OCI-LY3 (cell line): ENCODE measurements around the gene SLC45A2.
"Not testable (repeated sequence)": the region's sequence is repeated elsewhere in the genome, so short reads cannot be mapped to it uniquely, and the experiment has no call there.

Experiments used
- H2AFZ ChIP-seq: fragments of 200-600, 300-600 bp; shearing (Covaris generic); 2 replicates; pipeline ENCODE4 v1.6.0; 2014; ENCODE audit warnings: antibody characterized with exemption, low read depth, low read length
- H3K27ac ChIP-seq: fragments of 200-600, 300-600 bp; sonication (generic); 2 replicates; pipeline ENCODE4 v1.5.1; 2014; ENCODE audit warnings: mild to moderate bottlenecking, low read length, moderate library complexity, mixed read lengths
- H3K27me3 ChIP-seq: fragments of 200-600, 300-600 bp; sonication (generic); 2 replicates; pipeline ENCODE4 v1.6.1; 2014; ENCODE audit warnings: low read depth, low read length, mixed read lengths
- H3K36me3 ChIP-seq: fragments of 200-600, 300-600 bp; sonication (generic); replicated peaks from 2 replicates; pipeline ENCODE3; 2014; ENCODE audit warnings: low read depth, low read length, mixed read lengths
- H3K4me1 ChIP-seq: fragments of 300-600, 200-600 bp; sonication (generic); 2 replicates; pipeline ENCODE4 v1.6.1; 2014; ENCODE audit warnings: low read length, mixed read lengths
- H3K4me2 ChIP-seq: fragments of 200-600, 300-600 bp; sonication (generic); 2 replicates; pipeline ENCODE4 v1.6.1; 2014; ENCODE audit warnings: low read length, mixed read lengths
- H3K4me3 ChIP-seq: fragments of 300-600, 200-600 bp; sonication (generic); 2 replicates; pipeline ENCODE4 v1.5.1; 2014; ENCODE audit warnings: antibody characterized with exemption, mild to moderate bottlenecking, low read length, moderate library complexity
- H3K79me2 ChIP-seq: fragments of 300-600, 200-600 bp; shearing (Covaris generic); 2 replicates; pipeline ENCODE4 v1.6.1; 2014; ENCODE audit warnings: mild to moderate bottlenecking, low read length, mixed read lengths
- H3K9ac ChIP-seq: fragments of 300-600, 200-600 bp; shearing (Covaris generic); 2 replicates; pipeline ENCODE4 v1.6.0; 2014; ENCODE audit warnings: mild to moderate bottlenecking, low read length, moderate library complexity
- H3K9me3 ChIP-seq: fragments of 200-600, 300-600 bp; shearing (Covaris generic); 2 replicates; pipeline ENCODE4 v1.6.1; 2014; ENCODE audit warnings: low read length, mixed read lengths; ENCODE audit not compliant: insufficient read depth
- H4K20me1 ChIP-seq: fragments of 200-600, 300-600 bp; sonication (generic); 2 replicates; pipeline ENCODE4 v1.6.1; 2016; ENCODE audit warnings: low read length, mixed read lengths; ENCODE audit not compliant: insufficient read depth
- EZH2phosphoT487 ChIP-seq: fragments of 200-600 bp; shearing (Covaris generic); IDR thresholded peaks from 2 replicates; pipeline ENCODE4 v1.6.1; 2018; ENCODE audit warnings: antibody characterized with exemption, mixed run types, low read depth
- TF ChIP-seq, protein P1 (sequence below): fragments of 200-600, 300-600 bp; sonication (generic); IDR thresholded peaks from 2 replicates; pipeline ENCODE4 v1.5.1; 2014; ENCODE audit warnings: antibody characterized with exemption, low read length, low read depth

Gene SLC45A2

DNA sequence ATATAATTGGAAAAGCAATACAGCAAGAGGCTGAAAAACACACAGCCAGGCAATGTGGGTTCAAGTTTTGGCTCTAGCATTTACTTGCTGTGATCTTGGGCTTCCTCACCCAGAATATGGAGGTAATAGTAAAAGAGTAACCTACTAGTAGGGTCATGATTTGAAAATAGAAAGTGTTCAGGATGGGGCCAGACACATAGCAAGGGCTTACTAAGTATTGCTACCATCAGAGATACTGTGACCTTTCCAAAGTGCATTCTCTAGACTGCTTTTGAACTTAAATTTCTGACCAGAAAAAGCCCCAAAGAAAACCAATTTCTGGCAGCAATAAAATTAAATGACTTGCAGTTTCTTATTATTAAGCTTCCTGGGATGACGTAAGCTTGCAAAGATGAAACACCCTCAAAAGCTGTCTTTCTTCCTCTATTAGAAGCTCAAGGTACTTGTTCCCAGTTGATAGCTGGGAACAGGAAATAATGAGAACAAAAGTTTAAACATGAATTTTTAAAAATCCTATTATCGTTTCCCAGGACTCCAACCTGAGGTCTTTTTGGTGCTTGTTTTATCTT lies 20.3 kb downstream of the SLC45A2 start:
- Histone ChIP-seq H4K20me1 (no peaks in the 10 kb centered on the region), H3K27me3 (no peaks in the 10 kb centered on the region), H3K4me1 (peaks cover 12% of the 10 kb centered on the region), H3K27ac (no peak overlapping the region), H3K9me3 (no peaks in the 10 kb centered on the region), H3K36me3 (no peaks in the 10 kb centered on the region), H3K4me3 (no peak overlapping the region), H3K79me2 (no peaks in the 10 kb centered on the region), H2AFZ (no peak overlapping the region; the same call in 1 of the 2 replicates), H3K4me2 (peak overlapping the region; percentile 5; the same call in 1 of the 2 replicates), H3K9ac (no peak overlapping the region)
- TF ChIP-seq, protein P1, sequence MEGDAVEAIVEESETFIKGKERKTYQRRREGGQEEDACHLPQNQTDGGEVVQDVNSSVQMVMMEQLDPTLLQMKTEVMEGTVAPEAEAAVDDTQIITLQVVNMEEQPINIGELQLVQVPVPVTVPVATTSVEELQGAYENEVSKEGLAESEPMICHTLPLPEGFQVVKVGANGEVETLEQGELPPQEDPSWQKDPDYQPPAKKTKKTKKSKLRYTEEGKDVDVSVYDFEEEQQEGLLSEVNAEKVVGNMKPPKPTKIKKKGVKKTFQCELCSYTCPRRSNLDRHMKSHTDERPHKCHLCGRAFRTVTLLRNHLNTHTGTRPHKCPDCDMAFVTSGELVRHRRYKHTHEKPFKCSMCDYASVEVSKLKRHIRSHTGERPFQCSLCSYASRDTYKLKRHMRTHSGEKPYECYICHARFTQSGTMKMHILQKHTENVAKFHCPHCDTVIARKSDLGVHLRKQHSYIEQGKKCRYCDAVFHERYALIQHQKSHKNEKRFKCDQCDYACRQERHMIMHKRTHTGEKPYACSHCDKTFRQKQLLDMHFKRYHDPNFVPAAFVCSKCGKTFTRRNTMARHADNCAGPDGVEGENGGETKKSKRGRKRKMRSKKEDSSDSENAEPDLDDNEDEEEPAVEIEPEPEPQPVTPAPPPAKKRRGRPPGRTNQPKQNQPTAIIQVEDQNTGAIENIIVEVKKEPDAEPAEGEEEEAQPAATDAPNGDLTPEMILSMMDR: no peak
- no peak for TF ChIP-seq EZH2phosphoT487

DNA sequence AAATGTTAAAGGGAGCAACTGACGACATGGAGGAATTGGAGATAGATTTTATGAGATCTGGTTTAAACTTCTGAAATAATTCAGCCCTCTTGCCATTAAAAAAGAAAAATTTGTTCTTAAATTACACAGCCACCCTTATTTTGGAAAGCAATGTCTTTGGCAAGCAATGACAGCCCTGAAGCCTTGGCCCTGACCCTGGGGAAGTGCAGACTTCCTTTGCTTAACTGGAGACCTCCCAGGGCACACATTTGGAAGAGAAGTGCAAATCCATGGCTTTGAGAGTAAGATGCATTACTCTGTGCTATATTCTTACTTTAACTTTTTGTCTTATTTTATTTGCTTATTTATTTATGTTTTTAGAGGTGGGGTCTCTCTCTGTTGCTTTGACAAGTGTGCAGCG lies 26.3 kb downstream of the SLC45A2 start:
- Histone ChIP-seq H4K20me1 (no peaks in the 10 kb centered on the region), H3K27me3 (no peaks in the 10 kb centered on the region), H3K4me3 (no peak overlapping the region), H3K79me2 (no peaks in the 10 kb centered on the region), H3K9ac (no peak overlapping the region), H2AFZ (no peak overlapping the region), H3K4me2 (no peak overlapping the region), H3K36me3 (no peaks in the 10 kb centered on the region), H3K4me1 (no peaks in the 10 kb centered on the region), H3K27ac (no peak overlapping the region), H3K9me3 (no peaks in the 10 kb centered on the region)
- TF ChIP-seq, protein P1: no peak

DNA sequence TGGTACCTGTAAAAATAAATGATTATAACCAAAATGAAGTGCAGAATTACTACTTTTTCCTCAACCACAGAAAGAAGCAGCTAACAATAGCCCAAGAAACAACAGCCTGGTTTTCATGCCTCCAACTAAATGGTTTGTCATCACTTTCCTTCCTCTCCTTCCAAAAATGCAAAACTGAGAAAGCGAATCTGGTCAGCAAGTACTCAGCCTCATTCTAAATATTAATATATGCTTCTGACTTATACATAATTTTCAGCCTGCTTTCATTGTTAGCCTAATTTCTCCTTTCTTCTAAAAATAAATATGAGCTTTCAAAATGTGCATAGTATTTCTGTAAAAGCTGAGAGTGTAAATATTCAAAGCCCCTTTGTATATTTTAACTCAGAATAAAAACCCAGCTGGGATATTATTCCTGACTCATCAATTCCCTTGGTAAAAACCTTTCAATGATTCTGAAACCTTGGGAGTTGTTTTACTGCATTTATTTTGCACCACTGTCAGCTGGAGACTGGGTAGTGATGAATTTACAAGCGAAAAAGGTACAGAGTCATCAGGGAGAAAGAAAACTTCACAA lies 26.8 kb downstream of the SLC45A2 start:
- H4K20me1 ChIP-seq: no peaks in the 10 kb centered on the region
- TF ChIP-seq EZH2phosphoT487: no peak
- TF ChIP-seq, protein P1: no peak
- no peaks in the 10 kb centered on the region for H3K79me2 ChIP-seq
- H3K9ac ChIP-seq: no peak overlapping the region
- no peaks in the 10 kb centered on the region for H3K27me3 ChIP-seq
- H2AFZ ChIP-seq: no peak overlapping the region
- H3K4me3 ChIP-seq: no peak overlapping the region
- H3K9me3 ChIP-seq: no peaks in the 10 kb centered on the region
- no peaks in the 10 kb centered on the region for H3K36me3 ChIP-seq
- no peaks in the 10 kb centered on the region for H3K4me1 ChIP-seq
- H3K27ac ChIP-seq: no peak overlapping the region
- no peak overlapping the region for H3K4me2 ChIP-seq

DNA sequence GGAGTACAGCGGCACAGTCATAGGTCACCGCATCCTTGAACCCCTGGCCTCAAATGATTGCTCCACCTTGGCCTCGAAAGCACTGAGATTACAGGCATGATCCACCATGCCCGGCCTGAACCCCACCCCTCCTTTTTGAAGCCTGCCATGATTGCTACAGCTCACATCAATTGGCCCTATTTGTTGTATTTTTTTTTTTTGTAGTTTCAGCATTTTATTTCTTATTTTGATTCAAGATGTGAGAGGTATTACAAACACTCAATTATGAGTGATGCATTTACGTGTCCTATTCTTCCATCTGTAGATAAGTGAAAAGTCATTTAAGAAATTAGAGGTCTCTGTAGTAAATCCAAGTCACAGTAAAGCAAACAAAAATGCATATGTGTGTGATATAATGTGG lies 32.3 kb downstream of the SLC45A2 start:
- not testable (repeated sequence) for H3K9me3 ChIP-seq, H2AFZ ChIP-seq, H3K9ac ChIP-seq, H3K4me2 ChIP-seq, H3K27ac ChIP-seq, H4K20me1 ChIP-seq, H3K79me2 ChIP-seq, H3K4me1 ChIP-seq, H3K4me3 ChIP-seq, H3K36me3 ChIP-seq, H3K27me3 ChIP-seq
